ENCODE results near the gene PIRT. TPM values are rescaled to one million over a fixed set of nuclear protein-coding genes. Genes with fewer than 3 reads are reported as not detected.
"Not testable (repeated sequence)": the region's sequence is repeated elsewhere in the genome, so short reads cannot be mapped to it uniquely, and the experiment has no call there.

Gene PIRT
- total RNA-seq, 4 donors from 2014 or later, result 0.68 to 0.91 TPM; not detected in 2

GRCh38 chr17:10871914-10872313 lies 34.0 kb upstream of the PIRT start:
- no peak overlapping the region for H3K4me3 ChIP-seq
- DNase-seq (ENCODE audit: low spot score in 2 of 2), result no peak
- TF ChIP-seq POLR2AphosphoS5 (IDR thresholded peaks at IDR 0.05), result no peak
- no peak for TF ChIP-seq EP300 (IDR thresholded peaks at IDR 0.05)
- TF ChIP-seq POLR2A (IDR thresholded peaks at IDR 0.05), result no peak
- no peak for TF ChIP-seq CTCF (IDR thresholded peaks at IDR 0.05)
- whole genome bisulfite sequencing, result 27% methylated on average over 5 of the region's 5 CpGs
- no peaks in the 10 kb centered on the region for H3K4me1 ChIP-seq
- peaks cover 3% of the 10 kb centered on the region for H3K27me3 ChIP-seq
- H3K27ac ChIP-seq, result no peak overlapping the region
- no peaks in the 10 kb centered on the region for H3K36me3 ChIP-seq
- no peaks in the 10 kb centered on the region for H3K9me3 ChIP-seq

DNA sequence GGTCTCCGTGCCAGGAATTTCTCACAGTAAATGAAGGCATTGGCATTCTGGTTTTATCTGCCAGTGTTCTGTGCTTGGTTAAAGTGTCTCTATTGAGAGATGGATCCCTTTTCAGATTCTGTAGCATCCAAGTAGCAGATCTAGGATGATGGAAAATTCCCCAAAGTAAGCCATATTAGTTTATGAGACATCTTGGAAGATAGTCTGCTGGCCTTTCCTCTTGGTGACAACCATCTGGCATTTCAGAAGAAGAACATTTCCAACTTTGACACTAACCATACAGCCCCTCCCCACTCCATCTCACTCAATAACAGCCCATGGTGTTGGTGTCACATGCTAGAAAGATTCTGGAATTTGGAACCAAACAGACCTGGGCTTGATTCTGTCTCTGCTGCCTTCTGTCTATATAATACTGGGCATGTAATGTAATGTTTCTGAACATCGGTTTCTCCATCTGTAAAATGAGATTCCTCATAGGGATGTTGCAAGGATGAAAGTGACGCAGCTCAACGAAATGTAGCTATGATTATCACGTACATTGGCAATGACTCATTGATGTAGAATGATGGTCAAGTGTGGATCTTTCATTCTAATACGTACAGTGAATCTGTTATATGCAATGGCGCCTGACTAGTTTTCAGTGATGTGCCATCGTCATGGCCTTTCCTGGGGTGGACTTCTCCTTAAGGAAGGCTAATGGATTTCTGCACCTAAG lies 32.6 kb upstream of the PIRT start:
- Histone ChIP-seq H3K4me1 (no peaks in the 10 kb centered on the region), H3K9me3 (no peaks in the 10 kb centered on the region), H3K27me3 (peaks cover 3% of the 10 kb centered on the region), H3K4me3 (no peak overlapping the region), H3K27ac (no peak overlapping the region), H3K36me3 (no peaks in the 10 kb centered on the region)
- DNase-seq (ENCODE audit: low spot score in 2 of 2), result no peak
- TF ChIP-seq POLR2A (IDR thresholded peaks at IDR 0.05) (no peak), CTCF (IDR thresholded peaks at IDR 0.05) (no peak), POLR2AphosphoS5 (IDR thresholded peaks at IDR 0.05) (no peak), EP300 (IDR thresholded peaks at IDR 0.05) (no peak)
- WGBS, result 91% methylated on average over 8 of the region's 8 CpGs

- not testable (repeated sequence) for DNase-seq (ENCODE audit: low spot score in 2 of 2); H3K27me3 ChIP-seq; H3K4me1 ChIP-seq; H3K9me3 ChIP-seq; H3K27ac ChIP-seq; H3K36me3 ChIP-seq; H3K4me3 ChIP-seq
- WGBS, result 89% methylated on average over 2 of the region's 2 CpGs
These were observed 30.9 kb upstream of the PIRT start for GRCh38 chr17:10868744-10869143.

- no peak overlapping the region for H3K27ac ChIP-seq
- no peaks in the 10 kb centered on the region for H3K36me3 ChIP-seq
- H3K27me3 ChIP-seq, result no peaks in the 10 kb centered on the region
- H3K4me3 ChIP-seq, result no peak overlapping the region
- no peak for TF ChIP-seq POLR2AphosphoS5 (IDR thresholded peaks at IDR 0.05)
- no peak for DNase-seq (ENCODE audit: low spot score in 2 of 2)
- WGBS, result 70% methylated on average over 3 of the region's 3 CpGs
- no peaks in the 10 kb centered on the region for H3K9me3 ChIP-seq
- no peaks in the 10 kb centered on the region for H3K4me1 ChIP-seq
These were observed 21.2 kb upstream of the PIRT start for GRCh38 chr17:10859051-10859450.

DNA sequence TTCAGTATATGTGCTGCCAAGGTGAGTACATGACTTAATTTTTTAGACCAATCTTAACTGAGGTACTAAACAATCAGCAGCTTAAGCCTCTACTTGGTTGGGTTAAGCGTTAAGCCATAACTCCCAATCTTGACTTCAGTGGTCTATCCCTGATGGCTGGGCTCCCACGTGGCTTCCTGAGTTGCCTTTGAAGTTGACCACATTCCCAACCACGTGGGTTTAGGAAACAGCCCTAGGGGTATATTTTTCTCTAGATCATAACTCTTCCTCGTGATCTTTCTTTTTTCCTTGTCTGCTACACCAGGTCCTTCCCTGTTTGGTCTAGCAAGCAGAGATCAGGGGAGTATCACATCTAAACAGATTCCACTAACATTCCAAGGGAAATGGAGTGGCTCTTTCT lies 20.1 kb upstream of the PIRT start:
- H3K27ac ChIP-seq, result no peak overlapping the region
- no peaks in the 10 kb centered on the region for H3K9me3 ChIP-seq

GRCh38 chr17:10846636-10847035 lies 8.7 kb upstream of the PIRT start:
- not testable (repeated sequence) for H3K27me3 ChIP-seq; H3K9me3 ChIP-seq; H3K4me3 ChIP-seq; H3K36me3 ChIP-seq; H3K27ac ChIP-seq; DNase-seq (ENCODE audit: low spot score in 2 of 2)
- peaks cover 10% of the 10 kb centered on the region for H3K4me1 ChIP-seq
- 82% methylated on average over 6 of the region's 6 CpGs for WGBS

More for the DNA sequence above, 20.1 kb upstream of the PIRT start:
- Histone ChIP-seq H3K4me1 (no peaks in the 10 kb centered on the region), H3K36me3 (no peaks in the 10 kb centered on the region), H3K4me3 (no peak overlapping the region), H3K27me3 (no peaks in the 10 kb centered on the region)
- no peak for DNase-seq (ENCODE audit: low spot score in 2 of 2)
- no peak for TF ChIP-seq POLR2A (IDR thresholded peaks at IDR 0.05)
- no peak for TF ChIP-seq POLR2AphosphoS5 (IDR thresholded peaks at IDR 0.05)
- no peak for TF ChIP-seq CTCF (IDR thresholded peaks at IDR 0.05)
- no peak for TF ChIP-seq EP300 (IDR thresholded peaks at IDR 0.05)
- WGBS, result 44% methylated on average over 4 of the region's 4 CpGs

- Histone ChIP-seq H3K9me3 (no peaks in the 10 kb centered on the region), H3K27me3 (no peaks in the 10 kb centered on the region), H3K4me1 (peaks cover 10% of the 10 kb centered on the region), H3K36me3 (no peaks in the 10 kb centered on the region), H3K4me3 (peak overlapping the region; percentile 55), H3K27ac (no peak overlapping the region)
- WGBS, result 19% methylated on average over 6 of the region's 6 CpGs
- no peak for DNase-seq (ENCODE audit: low spot score in 2 of 2)
- TF ChIP-seq POLR2AphosphoS5 (IDR thresholded peaks at IDR 0.05), result no peak
- TF ChIP-seq POLR2A (IDR thresholded peaks at IDR 0.05), result no peak
- peak in 1 of 2 donors; percentile 9 for TF ChIP-seq CTCF (IDR thresholded peaks at IDR 0.05)
These were observed 7.5 kb upstream of the PIRT start for GRCh38 chr17:10845388-10845751.
